H1 (cell line): ENCODE data around the gene FBN3. TPM values are rescaled to one million over a fixed set of nuclear protein-coding genes. Genes with fewer than 3 reads are reported as not detected.
A peak's percentile ranks its signal among the peaks of the same experiment; 100 is the strongest.

Experiments used
- CTCF ChIA-PET: fragments of 300-600 bp; sonication (Branson Sonifier 250); formaldehyde crosslinking; loops from one replicate; lab custom pipeline; 2021; ENCODE audit not compliant: partially characterized antibody; lab: Charles Lee
- POLR2A ChIA-PET: fragments of 300-600 bp; sonication (Branson Sonifier 250); formaldehyde crosslinking; loops from one replicate; lab custom pipeline; 2021; ENCODE audit warnings: inconsistent platforms; ENCODE audit not compliant: partially characterized antibody; lab: Charles Lee
- DNase-seq, 2 experiments: peaks; one replicate each; pipeline versions ENCODE4 v3.0.0 to v3.0.0-alpha.2; 2010 to 2022; ENCODE audit warnings: low spot score in 2 of 2, low read depth in 1 of 2, mixed read lengths in 1 of 2
- FAIRE-seq: peaks from 2 replicates; lab custom pipeline; 2011; peaks lifted over from hg19 to GRCh38; lab: Jason Lieb, UNC
- H2AFZ ChIP-seq: 2 replicates; pipeline ENCODE4 v1.8.1; 2012; ENCODE audit warnings: low read length, inconsistent platforms
- H2AK5ac ChIP-seq: 2 replicates; pipeline ENCODE4 v1.6.1; 2013; ENCODE audit warnings: low read depth, low read length
- H2BK120ac ChIP-seq: replicated peaks from 2 replicates; pipeline ENCODE3; 2013; ENCODE audit warnings: low read depth, low read length, inconsistent platforms
- H2BK12ac ChIP-seq: 2 replicates; pipeline ENCODE4 v1.6.1; 2013; ENCODE audit warnings: low read depth, low read length
- H2BK15ac ChIP-seq: 2 replicates; pipeline ENCODE4 v1.6.1; 2013; ENCODE audit warnings: low read length
- H2BK20ac ChIP-seq: 2 replicates; pipeline ENCODE4 v1.6.1; 2013; ENCODE audit warnings: low read length
- H2BK5ac ChIP-seq: 2 replicates; pipeline ENCODE4 v1.6.1; 2013; ENCODE audit warnings: low read depth, low read length
- H3K14ac ChIP-seq: 2 replicates; pipeline ENCODE4 v1.6.1; 2013; ENCODE audit warnings: inconsistent platforms; ENCODE audit not compliant: insufficient read length
- H3K18ac ChIP-seq: 2 replicates; pipeline ENCODE4 v1.6.1; 2013; ENCODE audit warnings: low read length; ENCODE audit errors: extremely low read depth
- H3K23ac ChIP-seq: 2 replicates; pipeline ENCODE4 v1.6.1; 2013; ENCODE audit warnings: inconsistent platforms; ENCODE audit not compliant: insufficient read length
- H3K23me2 ChIP-seq: 2 replicates; pipeline ENCODE4 v1.6.1; 2013; ENCODE audit warnings: low read depth, low read length
- H3K27ac ChIP-seq: 2 replicates; pipeline ENCODE4 v1.6.1; 2011; ENCODE audit warnings: low read depth, low read length, inconsistent platforms
- H3K27me3 ChIP-seq, 4 experiments: replicated peaks in 1 of 4; 1 replicate in 1 of 4; 2 replicates in 3 of 4; pipeline versions ENCODE4 v1.6.1 to v1.8.1; 2011 to 2013; ENCODE audit warnings: low read length in 3 of 4, mild to moderate bottlenecking in 3 of 4, inconsistent platforms in 2 of 4, mixed read lengths in 2 of 4, moderate library complexity in 1 of 4; ENCODE audit not compliant: control insufficient read depth in 3 of 4, insufficient read depth in 3 of 4; ENCODE audit errors: extremely low read depth in 1 of 4
- H3K36me3 ChIP-seq, 4 experiments: 2 replicates each; pipeline versions ENCODE4 v1.6.1 to v1.8.1; 2011 to 2013; ENCODE audit warnings: mild to moderate bottlenecking in 4 of 4, low read length in 3 of 4, moderate library complexity in 2 of 4, control low read depth in 1 of 4, inconsistent platforms in 1 of 4; ENCODE audit not compliant: insufficient read depth in 4 of 4, control insufficient read depth in 2 of 4
- H3K4ac ChIP-seq: replicated peaks from 2 replicates; pipeline ENCODE3; 2013; ENCODE audit warnings: low read length, low read depth, mixed read lengths, inconsistent platforms; ENCODE audit not compliant: insufficient read length
- H3K4me1 ChIP-seq, 4 experiments: replicated peaks in 1 of 4; 1 replicate in 1 of 4; 2 replicates in 3 of 4; pipeline versions ENCODE4 v1.6.1 to v1.8.1; 2011 to 2013; ENCODE audit warnings: low read length in 3 of 4, inconsistent platforms in 2 of 4, mixed read lengths in 1 of 4; ENCODE audit not compliant: insufficient read depth in 4 of 4, control insufficient read depth in 3 of 4
- H3K4me2 ChIP-seq, 2 experiments: 2 replicates each; pipeline versions ENCODE4 v1.6.1 to v1.8.1; 2011 to 2013; ENCODE audit warnings: low read depth in 2 of 2, low read length in 2 of 2, control low read depth in 1 of 2, inconsistent platforms in 1 of 2, mild to moderate bottlenecking in 1 of 2; ENCODE audit not compliant: insufficient read depth in 1 of 2
- H3K4me3 ChIP-seq, 4 experiments: fragments of 200-600, 300-600 bp in 1 of 4; sonication (generic), shearing (Covaris generic), sonication (Bioruptor Twin) in 1 of 4; 2 replicates each; pipeline versions ENCODE4 v1.5.1 to v1.8.1; 2011 to 2016; ENCODE audit warnings: low read length in 4 of 4, low read depth in 3 of 4, control low read depth in 2 of 4, inconsistent platforms in 2 of 4, mild to moderate bottlenecking in 2 of 4, mixed read lengths in 1 of 4, moderate library complexity in 1 of 4; ENCODE audit not compliant: insufficient read depth in 2 of 4; ENCODE audit errors: extremely low read depth in 1 of 4
- H3K56ac ChIP-seq: replicated peaks from 2 replicates; pipeline ENCODE3; 2013; ENCODE audit warnings: low read depth, mild to moderate bottlenecking, mixed read lengths, low read length, inconsistent platforms; ENCODE audit not compliant: insufficient read length
- H3K79me1 ChIP-seq: 2 replicates; pipeline ENCODE4 v1.6.1; 2013; ENCODE audit warnings: low read depth, low read length, control low read depth
- H3K79me2 ChIP-seq, 2 experiments: 2 replicates each; pipeline versions ENCODE4 v1.6.1 to v1.8.1; 2012 to 2013; ENCODE audit warnings: low read length in 2 of 2, mild to moderate bottlenecking in 2 of 2, inconsistent platforms in 1 of 2; ENCODE audit not compliant: insufficient read depth in 2 of 2, control insufficient read depth in 1 of 2
- H3K9ac ChIP-seq, 4 experiments: replicated peaks in 1 of 4; 1 replicate in 1 of 4; 2 replicates in 3 of 4; pipeline versions ENCODE4 v1.6.1 to v1.8.1; 2011 to 2013; ENCODE audit warnings: low read depth in 3 of 4, low read length in 3 of 4, control low read depth in 2 of 4, mild to moderate bottlenecking in 2 of 4, moderate library complexity in 2 of 4, inconsistent platforms in 1 of 4; ENCODE audit errors: extremely low read depth in 1 of 4
- H3K9me3 ChIP-seq, 2 experiments: 2 replicates each; pipeline versions ENCODE4 v1.6.1 to v1.8.1; 2012 to 2013; ENCODE audit warnings: mild to moderate bottlenecking in 2 of 2, moderate library complexity in 2 of 2, control low read depth in 1 of 2, inconsistent platforms in 1 of 2, low read depth in 1 of 2, low read length in 1 of 2, mixed read lengths in 1 of 2; ENCODE audit not compliant: insufficient read depth in 2 of 2
- H4K20me1 ChIP-seq, 2 experiments: replicated peaks in 1 of 2; 2 replicates each; pipeline versions ENCODE3 to v1.8.1; 2011 to 2013; ENCODE audit warnings: inconsistent platforms in 2 of 2, low read length in 2 of 2, mild to moderate bottlenecking in 1 of 2; ENCODE audit not compliant: insufficient read depth in 2 of 2, control insufficient read depth in 1 of 2
- H4K5ac ChIP-seq: 2 replicates; pipeline ENCODE4 v1.6.1; 2013; ENCODE audit warnings: low read length, low read depth, mixed read lengths, inconsistent platforms; ENCODE audit not compliant: insufficient read length
- H4K8ac ChIP-seq: 2 replicates; pipeline ENCODE4 v1.8.0; 2013; ENCODE audit warnings: mild to moderate bottlenecking, moderate library complexity, low read length, inconsistent platforms; ENCODE audit not compliant: insufficient read depth; ENCODE audit errors: extremely low read depth
- H4K91ac ChIP-seq: replicated peaks from 2 replicates; pipeline ENCODE3; 2013; ENCODE audit warnings: low read length, mixed read lengths, inconsistent platforms; ENCODE audit not compliant: insufficient read length
- EZH2 ChIP-seq: fragments of 200-600 bp; sonication (generic); IDR thresholded peaks from 2 replicates; pipeline ENCODE4 v1.7.1; 2012; ENCODE audit warnings: low read depth, mild to moderate bottlenecking, moderate library complexity, low read length, inconsistent platforms; ENCODE audit not compliant: severe bottlenecking
- JUND ChIP-seq: IDR thresholded peaks from 2 replicates; pipeline ENCODE4 v1.6.1; 2011; ENCODE audit warnings: mild to moderate bottlenecking, improper control_type of control experiment, low read length
- KDM1A ChIP-seq: fragments of 200-600, 300-600 bp; sonication (generic); IDR thresholded peaks from 2 replicates; pipeline ENCODE4 v1.7.1; 2016; ENCODE audit warnings: mild to moderate bottlenecking, low read length, borderline replicate concordance
- POLR2A ChIP-seq, 2 experiments: IDR thresholded peaks; 1 replicate in 1 of 2; 2 replicates in 1 of 2; pipeline ENCODE4 v1.6.1; 2011; ENCODE audit warnings: low read depth in 2 of 2, low read length in 2 of 2, mild to moderate bottlenecking in 2 of 2; ENCODE audit errors: control extremely low read depth in 1 of 2
- RAD21 ChIP-seq, 2 experiments: IDR thresholded peaks in 1 of 2; conservative IDR thresholded peaks in 1 of 2; 2 replicates each; pipeline ENCODE4 v1.6.1; 2011; ENCODE audit warnings: low read depth in 2 of 2, low read length in 2 of 2, improper control_type of control experiment in 1 of 2, inconsistent platforms in 1 of 2, mild to moderate bottlenecking in 1 of 2, moderate library complexity in 1 of 2
- RBBP5 ChIP-seq: IDR thresholded peaks from 2 replicates; pipeline ENCODE4 v1.7.1; 2012; ENCODE audit warnings: low read depth, mild to moderate bottlenecking, inconsistent platforms, low read length, moderate library complexity, borderline replicate concordance
- RNF2 ChIP-seq: fragments of 200-900, 300-1000 bp; sonication (generic); IDR thresholded peaks from 2 replicates; pipeline ENCODE4 v1.7.1; 2016; ENCODE audit warnings: borderline replicate concordance, low read depth, mild to moderate bottlenecking, antibody characterized with exemption, low read length; ENCODE audit not compliant: poor library complexity, severe bottlenecking; ENCODE audit errors: missing control alignments
- TAF1 ChIP-seq: IDR thresholded peaks from 2 replicates; pipeline ENCODE4 v1.6.1; 2011; ENCODE audit warnings: mild to moderate bottlenecking, low read depth, low read length
- WGBS, 2 experiments: shearing (Covaris generic) in 1 of 2; methylation state at CpG; one replicate each; pipeline versions ENCODE4 v1.1.6 to v1.1.7; 2013 to 2015; ENCODE audit warnings: low lambda C conversion rate in 2 of 2, mixed read lengths in 2 of 2, inconsistent platforms in 1 of 2, low coverage in 1 of 2, missing lambda C conversion rate in 1 of 2; ENCODE audit not compliant: insufficient replicate concordance in 2 of 2, insufficient coverage in 1 of 2, insufficient read length in 1 of 2; ENCODE audit errors: extremely low coverage in 1 of 2, missing lambda C conversion rate in 1 of 2; 5-methylcytosine and 5-hydroxymethylcytosine counted together
- polyA plus RNA-seq, 7 experiments: library from polyadenylated mRNA; depleted of rRNA in 3 of 7; stranded (reverse) in 5 of 7; unstranded in 2 of 7; fragments of >200 nt in 5 of 7; fragments of 200-250 nt in 2 of 7; gene quantifications; 1 replicate in 5 of 7; 2 replicates in 1 of 7; 4 replicates in 1 of 7; pipeline versions ENCODE4 v1.2.1 to v1.2.3, GENCODE V29; 2011 to 2013; ENCODE audit warnings: missing spikeins in 2 of 7, mixed read lengths in 2 of 7
- total RNA-seq: library from RNA; stranded (reverse); fragmentation: NEBNext Ultra II Directional; extraction: Animal tissue kit (Norgen Biotek cat#: 25700); gene quantifications from 2 replicates; pipeline ENCODE4 v1.2.1, GENCODE V29; 2021
- TF ChIP-seq, protein P1 (sequence below): IDR thresholded peaks from 2 replicates; pipeline ENCODE4 v1.6.1; 2011; ENCODE audit warnings: low read length, improper control_type of control experiment

The FBN3 gene
- total and polyA plus RNA-seq, 2 of the 8 experiments (the other 6 are each of a cell fraction or from before 2014, with no cell fraction given), result 37.1 to 38.7 TPM

DNA sequence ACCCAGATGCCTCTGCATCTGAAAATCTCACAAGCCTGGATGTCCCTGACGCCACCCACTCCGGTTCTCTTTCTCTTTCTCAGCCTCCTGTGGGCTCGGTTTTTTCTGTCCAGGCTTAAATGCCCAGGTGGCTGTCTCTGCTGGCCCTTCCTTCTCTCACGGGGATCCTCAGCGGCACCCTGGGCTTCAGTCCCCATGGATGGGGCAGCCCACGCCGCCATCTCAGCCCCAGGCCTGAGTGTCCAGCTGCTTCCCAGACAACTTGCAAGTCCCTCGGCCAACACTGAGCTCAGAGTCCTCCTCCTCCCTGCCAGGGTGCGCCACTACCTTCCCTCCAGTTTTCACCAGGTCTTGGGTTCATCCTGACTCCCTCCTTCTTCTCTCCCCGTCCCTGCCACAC lies 6.4 kb downstream of the FBN3 start:
- no peak overlapping the region for H2BK12ac ChIP-seq
- CTCF ChIA-PET, result interaction anchor here (0.6 to 2.0 kb wide), 5 partner anchors 10 to 277 kb away, joined by 3 to 6 read pairs (median 4); no protein-coding TSS in a partner anchor
- no peak overlapping the region for H2BK120ac ChIP-seq
- no peak overlapping the region for H3K14ac ChIP-seq
- H3K56ac ChIP-seq, result no peak overlapping the region
- FAIRE-seq (no peak), DNase-seq (no peak)
- peak overlapping the region; percentile 62; the same call in 1 of the 2 replicates for H4K8ac ChIP-seq
- H3K18ac ChIP-seq, result no peak overlapping the region
- no peak overlapping the region for H4K91ac ChIP-seq
- H3K79me2 ChIP-seq, result peaks cover 0 to 16% of the 10 kb centered on the region in 2 experiments; a peak in 1 of 4 replicates
- peaks cover 11% of the 10 kb centered on the region for H3K79me1 ChIP-seq
- no peaks in the 10 kb centered on the region for H4K20me1 ChIP-seq
- H3K4me3 ChIP-seq, result no peak overlapping the region
- H3K23me2 ChIP-seq, result no peaks in the 10 kb centered on the region
- H4K5ac ChIP-seq, result no peak overlapping the region
- H3K4ac ChIP-seq, result no peak overlapping the region
- no peaks in the 10 kb centered on the region for H3K27me3 ChIP-seq
- H3K9me3 ChIP-seq, result no peaks in the 10 kb centered on the region
- no peak overlapping the region for H2AFZ ChIP-seq
- H2BK20ac ChIP-seq, result no peak overlapping the region
- POLR2A ChIA-PET, result interaction anchor here (0.6 to 1.3 kb wide), 3 partner anchors 12 to 199 kb away, joined by 3 read pairs; partner anchors contain the start of gene TIMM44
- H3K9ac ChIP-seq, result no peak overlapping the region
- 0 out of 2 replicates have a peak overlapping the region, but pooled peaks have one; percentile 39 for H2AK5ac ChIP-seq
- peaks cover 0 to 10% (median 5%) of the 10 kb centered on the region in 4 experiments; a peak in 4 of 8 replicates for H3K36me3 ChIP-seq
- H3K23ac ChIP-seq, result no peak overlapping the region
- peaks cover 0 to 18% (median 6%) of the 10 kb centered on the region in 4 experiments; a peak in 6 of 7 replicates for H3K4me1 ChIP-seq
- 0 out of 2 replicates have a peak overlapping the region, but pooled peaks have one; percentile 46 for H2BK15ac ChIP-seq
- TF ChIP-seq, protein P1, sequence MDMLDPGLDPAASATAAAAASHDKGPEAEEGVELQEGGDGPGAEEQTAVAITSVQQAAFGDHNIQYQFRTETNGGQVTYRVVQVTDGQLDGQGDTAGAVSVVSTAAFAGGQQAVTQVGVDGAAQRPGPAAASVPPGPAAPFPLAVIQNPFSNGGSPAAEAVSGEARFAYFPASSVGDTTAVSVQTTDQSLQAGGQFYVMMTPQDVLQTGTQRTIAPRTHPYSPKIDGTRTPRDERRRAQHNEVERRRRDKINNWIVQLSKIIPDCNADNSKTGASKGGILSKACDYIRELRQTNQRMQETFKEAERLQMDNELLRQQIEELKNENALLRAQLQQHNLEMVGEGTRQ, result no peak
- TF ChIP-seq POLR2A (IDR thresholded peaks at IDR 0.05; ENCODE audit: control extremely low read depth in 1 of 2, low read depth in 2 of 2, low read length in 2 of 2) (no peak), RNF2 (no peak), RBBP5 (no peak), EZH2 (no peak), KDM1A (no peak), RAD21 (IDR thresholded peaks at IDR 0.05 in 1 of 2, conservative IDR thresholded peaks at IDR 0.05 in 1 of 2; ENCODE audit: low read depth in 2 of 2, low read length in 2 of 2) (no peak), TAF1 (no peak), JUND (no peak)
- TF ChIP-seq, all 59 proteins: peak for 0
- no peak overlapping the region for H3K27ac ChIP-seq
- WGBS, 2 experiments, result 90% methylated on average over 8 of the region's 10 CpGs; no CpG with 5 or more reads in 1 of the 2 experiments
- no peak overlapping the region for H2BK5ac ChIP-seq
- H3K4me2 ChIP-seq, result no peak overlapping the region
